LHCN-M2 (cell line): ENCODE measurements around the gene CYSRT1. TPM values are rescaled to one million over a fixed set of nuclear protein-coding genes. Genes with fewer than 3 reads are reported as not detected.
"Not testable (repeated sequence)": the region's sequence is repeated elsewhere in the genome, so short reads cannot be mapped to it uniquely, and the experiment has no call there.

Source experiments
- DNase-seq: peaks from one replicate; pipeline ENCODE4 v3.0.0-alpha.2; 2012; ENCODE audit warnings: low read depth
- total RNA-seq: library from RNA; depleted of rRNA; stranded (reverse); fragments of >200 nt; gene quantifications from 2 replicates; pipeline ENCODE4 v1.2.3, GENCODE V29; 2014

Gene CYSRT1
- total RNA-seq, 1 experiment from 2014 or later = 4.1 TPM

DNA sequence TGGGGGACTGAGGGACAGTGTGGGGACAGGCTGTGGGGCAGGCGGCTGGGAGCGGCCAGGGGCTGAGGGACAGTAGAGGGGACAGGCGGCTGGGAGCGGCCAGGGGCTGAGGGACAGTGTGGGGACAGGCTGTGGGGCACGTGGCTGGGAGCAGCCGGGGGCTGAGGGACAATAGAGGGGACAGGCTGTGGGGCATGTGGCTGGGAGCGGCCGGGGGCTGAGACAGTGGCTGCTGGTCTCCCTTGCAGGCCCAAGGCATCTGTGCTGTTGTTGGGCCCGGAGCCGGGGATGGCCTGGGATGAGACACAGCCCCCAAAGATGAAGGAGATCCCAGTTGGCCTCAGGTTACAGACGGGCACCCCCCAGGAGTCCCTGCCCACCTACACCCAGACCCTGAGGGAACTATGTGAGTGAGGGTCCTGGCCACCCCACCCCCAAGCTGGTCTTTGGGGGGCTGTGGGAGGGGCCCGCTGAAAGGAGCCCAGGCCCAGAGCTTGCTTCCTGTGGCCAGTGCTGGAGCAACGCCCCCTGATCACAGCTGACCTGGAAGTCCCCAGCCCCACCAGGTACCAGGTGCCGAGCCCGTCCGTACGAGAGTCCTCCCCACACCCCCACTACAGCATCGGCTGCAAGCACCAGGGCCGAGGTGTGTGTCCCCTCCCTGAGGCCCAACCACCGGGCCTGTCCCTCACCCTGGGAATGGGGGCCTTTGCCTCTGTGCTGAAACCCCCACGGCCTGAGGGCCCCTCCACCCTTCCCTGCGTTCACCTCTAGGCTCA is 26.7 kb downstream of the CYSRT1 start:
- DNase-seq = no peak

DNA sequence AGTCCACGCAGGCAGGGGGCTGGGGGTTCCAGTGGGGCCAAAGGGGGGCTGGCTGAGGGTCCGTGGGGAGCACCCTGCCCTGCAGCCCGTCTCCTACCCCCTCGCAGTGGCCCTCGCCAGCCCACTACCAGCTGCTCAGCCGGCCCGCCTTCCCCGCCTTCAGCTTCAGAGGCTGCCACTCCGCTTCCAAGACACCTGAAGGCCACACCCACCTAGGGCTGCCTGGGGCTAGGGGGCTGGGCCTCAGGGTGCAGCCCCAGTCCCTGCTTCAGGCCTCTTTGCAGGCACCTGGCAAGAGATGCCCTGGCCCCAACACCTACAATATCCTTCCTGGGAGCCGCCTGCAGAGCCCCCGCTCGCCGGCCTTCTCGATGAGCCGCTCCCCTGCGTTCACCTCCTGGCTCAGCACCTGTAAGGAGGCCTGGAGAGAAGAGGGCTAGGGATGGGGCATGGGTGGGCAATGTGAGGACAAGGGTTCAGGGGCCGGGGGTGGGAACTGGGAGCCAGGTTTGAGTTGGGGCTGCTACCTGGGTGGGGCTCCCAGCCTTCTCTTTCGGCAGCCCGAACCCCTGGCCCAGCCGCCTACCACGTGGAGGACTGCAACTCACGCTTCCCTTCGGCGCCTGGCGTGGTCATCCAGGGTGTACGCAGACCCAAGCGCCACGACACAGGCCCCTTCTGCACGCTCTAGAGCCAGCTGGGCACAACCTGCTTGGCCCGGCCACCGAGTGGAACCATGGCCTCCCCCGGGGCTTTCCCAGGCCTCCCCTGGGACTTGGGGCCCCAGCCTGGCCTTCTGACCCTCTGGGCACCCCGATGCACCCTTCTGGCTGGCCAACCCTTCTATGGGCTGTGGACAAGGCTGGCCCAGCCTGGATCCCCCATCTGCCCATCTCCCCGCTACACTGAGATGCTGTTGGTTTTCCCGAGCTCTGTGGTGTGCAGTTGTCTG is 27.9 kb downstream of the CYSRT1 start:
- no peak for DNase-seq

DNA sequence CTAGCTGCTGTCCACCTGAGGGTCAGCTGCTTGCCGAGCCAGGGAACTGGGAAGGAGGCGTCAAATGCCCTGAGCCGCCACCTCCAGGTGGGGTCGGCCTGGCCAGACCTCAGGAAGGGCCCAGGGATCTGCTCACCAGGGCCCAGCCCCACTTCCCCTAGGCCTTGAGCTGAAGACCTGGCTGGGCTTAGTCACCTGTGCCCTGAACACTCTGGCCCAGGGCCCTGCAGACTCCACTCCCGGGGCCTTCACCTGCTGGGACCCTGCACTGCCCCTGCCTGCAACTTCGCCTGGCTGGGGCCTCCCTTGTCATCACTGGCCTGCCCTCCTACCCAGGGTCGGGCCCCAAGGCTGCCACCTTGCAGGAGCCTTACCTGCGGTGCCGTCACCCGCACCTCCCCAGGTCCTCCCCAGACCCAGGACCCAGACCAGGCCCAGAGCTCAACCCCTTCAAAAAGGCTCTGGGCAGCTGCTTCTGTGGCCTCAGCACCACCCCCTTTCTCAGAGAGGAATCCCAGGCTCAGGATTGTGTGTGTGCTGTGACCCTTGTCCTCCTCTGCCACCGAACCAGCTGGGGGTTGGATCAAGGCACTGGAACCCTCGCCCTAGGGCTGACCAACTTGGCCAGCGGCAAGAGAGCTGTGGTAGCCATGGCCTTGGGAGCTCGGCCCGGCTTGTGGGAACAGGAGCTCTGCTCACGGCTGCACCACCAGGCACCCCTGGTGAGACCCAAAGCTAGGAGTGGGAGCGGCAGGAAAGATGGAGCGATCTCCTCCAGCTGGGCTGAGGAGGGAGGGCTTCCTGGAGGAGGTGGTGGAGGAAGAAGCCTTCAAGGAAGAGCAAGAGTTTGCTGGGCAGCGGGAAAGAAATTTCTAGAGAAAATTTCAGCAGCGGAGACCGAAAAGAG is 29.0 kb downstream of the CYSRT1 start:
- no peak for DNase-seq

DNA sequence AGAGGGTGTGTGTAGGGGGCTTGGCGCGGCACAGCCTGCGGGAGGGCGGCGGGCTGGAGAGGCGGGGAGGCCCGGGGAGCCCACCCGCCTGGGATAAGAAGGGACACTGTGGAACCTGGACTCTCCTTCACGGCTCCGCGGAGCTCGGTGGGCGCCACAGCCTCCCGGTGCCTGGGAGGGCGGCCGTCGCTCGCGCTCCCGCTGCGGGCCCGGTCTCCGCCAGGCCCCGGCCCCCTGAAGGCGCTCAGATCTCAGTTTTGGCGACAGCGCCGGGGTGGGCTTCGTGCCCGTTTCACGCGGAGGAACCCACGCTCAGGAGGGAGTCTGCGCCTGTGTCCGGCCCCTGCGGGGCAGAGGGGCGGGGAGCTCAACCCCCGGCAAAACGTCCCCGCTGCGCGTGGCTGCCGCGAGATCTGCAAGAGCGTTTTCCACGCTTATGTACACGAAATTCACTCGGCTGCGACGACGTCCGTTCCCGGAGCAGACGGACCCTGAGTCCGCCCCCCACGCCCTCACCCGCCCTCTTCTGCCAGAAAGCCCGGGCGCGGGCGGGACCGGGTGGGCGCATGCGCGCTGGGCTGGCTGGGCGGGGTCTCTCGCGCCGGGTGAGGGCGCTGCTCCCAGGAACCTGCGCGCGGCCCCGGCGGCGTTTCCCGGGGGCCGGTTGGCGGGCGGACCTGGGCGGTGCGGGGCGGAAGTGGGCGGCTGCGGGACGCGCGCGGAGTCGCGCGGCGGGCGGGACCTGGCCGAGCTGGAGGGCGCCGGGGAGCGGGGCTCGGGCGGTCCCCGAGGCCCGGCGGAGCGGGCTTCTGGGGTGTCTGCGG is 29.9 kb downstream of the CYSRT1 start, which contains the start of gene NELFB:
Gene NELFB (plus strand): TSS at position 704 of the 824 bp plus-strand sequence.
- DNase-seq = peak; percentile 83

DNA sequence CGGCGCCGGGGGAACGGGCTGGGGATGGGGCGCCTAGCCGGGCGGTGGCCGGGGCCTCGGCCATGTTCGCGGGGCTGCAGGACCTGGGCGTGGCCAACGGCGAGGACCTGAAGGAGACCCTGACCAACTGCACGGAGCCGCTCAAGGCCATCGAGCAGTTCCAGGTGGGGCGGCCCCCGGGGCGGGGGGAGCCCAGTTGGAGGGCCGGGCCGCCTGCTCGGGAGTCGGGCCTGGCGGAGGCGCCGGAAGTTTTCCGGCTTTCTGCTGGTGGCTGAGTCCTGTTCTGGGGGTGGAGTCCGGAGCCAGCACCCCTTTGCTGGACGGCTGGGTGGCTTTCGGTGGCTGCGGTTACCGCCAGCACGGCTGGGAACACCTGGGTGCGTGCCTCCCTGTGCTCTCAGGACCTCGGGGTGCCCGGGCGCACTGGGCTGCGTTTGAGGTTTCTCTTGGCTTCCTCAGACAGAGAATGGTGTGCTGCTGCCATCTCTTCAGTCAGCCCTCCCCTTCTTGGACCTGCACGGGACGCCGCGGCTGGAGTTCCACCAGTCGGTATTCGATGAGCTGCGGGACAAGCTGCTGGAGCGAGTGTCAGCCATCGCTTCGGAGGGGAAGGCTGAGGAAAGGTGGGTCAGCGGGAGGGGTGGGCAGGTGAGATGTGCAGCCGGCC is 30.6 kb downstream of the CYSRT1 start:
- no peak for DNase-seq

DNA sequence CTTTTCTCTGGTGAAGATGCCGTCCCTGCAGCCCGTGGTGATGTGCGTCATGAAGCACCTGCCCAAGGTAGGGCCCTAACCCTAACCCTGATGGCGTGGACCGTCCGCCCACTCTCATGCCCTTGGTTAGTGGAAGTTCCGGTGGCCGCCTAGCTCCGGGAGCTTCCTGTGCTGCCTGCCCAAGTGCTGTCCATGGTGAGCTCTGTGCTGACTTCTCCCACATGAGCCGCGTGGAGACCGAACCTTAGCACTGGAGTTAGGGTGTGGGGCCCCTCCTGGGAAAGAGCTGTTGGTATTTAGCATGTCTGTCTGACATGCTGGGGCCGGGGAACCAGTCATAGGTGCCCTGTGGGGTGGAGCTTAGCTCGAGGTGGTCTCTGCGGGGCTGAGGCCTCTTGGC is 31.4 kb downstream of the CYSRT1 start:
- no peak for DNase-seq

DNA sequence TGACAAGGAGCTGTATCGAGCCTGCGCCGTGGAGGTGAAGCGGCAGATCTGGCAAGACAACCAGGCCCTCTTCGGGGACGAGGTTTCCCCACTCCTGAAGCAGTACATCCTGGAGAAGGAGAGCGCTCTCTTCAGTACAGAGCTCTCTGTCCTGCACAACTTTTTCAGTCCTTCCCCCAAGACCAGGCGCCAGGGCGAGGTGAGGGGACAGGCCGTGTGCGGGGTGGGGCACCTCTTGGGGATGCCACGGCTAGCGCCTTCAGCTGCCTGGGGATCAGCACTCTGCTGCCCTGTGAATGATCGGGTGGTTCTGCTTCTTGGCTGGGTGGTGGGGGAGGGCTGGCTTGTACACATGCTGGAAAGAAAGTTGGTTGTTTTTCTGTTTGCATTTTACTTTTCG is 31.9 kb downstream of the CYSRT1 start:
- no peak for DNase-seq

DNA sequence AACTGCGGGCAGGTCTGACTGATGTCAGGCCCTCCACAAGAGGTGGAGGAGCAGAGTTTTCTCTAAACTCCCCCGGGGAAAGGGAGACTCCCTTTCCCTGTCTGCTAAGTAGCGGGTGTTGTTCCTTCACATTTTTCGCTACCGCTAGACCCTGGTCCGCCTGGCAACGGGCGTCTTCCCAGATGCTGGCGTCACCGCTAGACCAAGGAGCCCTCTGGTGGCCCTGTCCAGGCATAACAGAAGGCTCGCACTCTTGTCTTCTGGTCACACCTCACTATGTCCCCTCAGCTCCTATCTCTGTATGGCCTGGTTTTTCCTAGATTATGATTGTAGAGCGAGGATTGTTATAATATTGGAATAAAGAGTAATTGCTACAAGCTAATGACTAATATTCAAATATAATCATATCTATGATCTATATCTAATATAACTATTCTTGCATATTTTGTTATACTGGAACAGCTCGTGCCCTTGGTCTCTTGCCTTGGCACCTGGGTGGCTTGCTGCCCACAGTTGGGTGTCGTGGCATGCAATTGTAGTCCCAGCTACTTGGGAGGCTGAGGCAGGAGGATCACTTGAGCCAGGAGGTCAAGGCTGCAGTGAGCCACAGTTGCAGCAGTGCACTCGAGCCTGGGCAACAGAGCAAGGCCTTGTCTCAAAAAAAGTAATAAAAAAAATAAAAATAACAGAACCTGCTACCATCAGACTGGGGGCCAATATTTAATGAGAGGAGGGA is 37.4 kb downstream of the CYSRT1 start:
- not testable (repeated sequence) for DNase-seq

DNA sequence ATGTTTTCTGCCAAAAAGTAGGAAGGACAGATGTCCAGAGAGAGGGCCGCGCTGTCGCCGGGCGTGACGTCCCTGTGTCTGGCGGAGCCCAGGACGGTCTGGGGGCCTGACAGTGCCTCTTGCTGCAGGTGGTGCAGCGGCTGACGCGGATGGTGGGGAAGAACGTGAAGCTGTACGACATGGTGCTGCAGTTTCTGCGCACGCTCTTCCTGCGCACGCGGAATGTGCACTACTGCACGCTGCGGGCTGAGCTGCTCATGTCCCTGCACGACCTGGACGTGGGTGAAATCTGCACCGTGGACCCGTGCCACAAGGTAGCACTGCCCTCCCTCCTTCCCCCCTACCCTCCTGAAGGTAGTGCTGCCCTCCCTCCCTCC is 37.9 kb downstream of the CYSRT1 start:
- DNase-seq = no peak

DNA sequence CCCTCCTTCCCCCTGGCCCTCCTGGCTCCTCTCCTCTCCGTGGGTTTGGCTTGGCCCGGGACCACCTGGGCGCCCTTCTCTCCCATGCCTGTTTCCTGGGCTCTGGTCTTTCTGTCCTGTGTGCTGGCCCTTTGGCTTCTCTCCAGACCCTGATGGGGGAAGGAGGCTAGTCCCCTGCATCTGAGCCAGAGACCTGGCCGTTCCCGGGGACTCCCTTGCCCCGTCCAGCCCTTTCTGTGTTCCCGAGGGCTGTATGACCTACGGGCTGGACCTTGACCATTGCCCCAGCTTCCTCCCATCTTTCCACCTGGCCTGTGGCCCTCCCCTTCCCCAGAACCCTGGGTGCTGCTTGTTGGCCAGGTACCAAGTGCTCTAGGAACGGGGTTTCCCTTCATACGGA is 38.5 kb downstream of the CYSRT1 start:
- DNase-seq = no peak

DNA sequence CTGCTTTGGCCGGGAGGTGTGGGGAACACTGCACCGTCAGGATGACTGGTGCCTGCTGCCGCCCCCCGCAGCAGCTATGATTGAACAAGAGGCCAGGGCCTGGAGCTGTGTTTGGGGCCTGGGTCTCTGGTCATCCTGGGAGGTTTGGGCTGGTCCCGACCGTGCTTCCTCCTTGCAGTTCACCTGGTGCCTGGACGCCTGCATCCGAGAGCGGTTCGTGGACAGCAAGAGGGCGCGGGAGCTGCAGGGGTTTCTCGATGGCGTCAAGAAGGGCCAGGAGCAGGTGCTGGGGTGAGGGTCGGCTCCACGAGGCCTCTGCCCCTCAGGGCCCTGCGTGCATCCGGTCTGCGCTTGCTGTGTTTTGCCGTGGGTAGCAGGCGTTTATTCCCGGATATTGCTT is 39.1 kb downstream of the CYSRT1 start:
- DNase-seq = no peak

DNA sequence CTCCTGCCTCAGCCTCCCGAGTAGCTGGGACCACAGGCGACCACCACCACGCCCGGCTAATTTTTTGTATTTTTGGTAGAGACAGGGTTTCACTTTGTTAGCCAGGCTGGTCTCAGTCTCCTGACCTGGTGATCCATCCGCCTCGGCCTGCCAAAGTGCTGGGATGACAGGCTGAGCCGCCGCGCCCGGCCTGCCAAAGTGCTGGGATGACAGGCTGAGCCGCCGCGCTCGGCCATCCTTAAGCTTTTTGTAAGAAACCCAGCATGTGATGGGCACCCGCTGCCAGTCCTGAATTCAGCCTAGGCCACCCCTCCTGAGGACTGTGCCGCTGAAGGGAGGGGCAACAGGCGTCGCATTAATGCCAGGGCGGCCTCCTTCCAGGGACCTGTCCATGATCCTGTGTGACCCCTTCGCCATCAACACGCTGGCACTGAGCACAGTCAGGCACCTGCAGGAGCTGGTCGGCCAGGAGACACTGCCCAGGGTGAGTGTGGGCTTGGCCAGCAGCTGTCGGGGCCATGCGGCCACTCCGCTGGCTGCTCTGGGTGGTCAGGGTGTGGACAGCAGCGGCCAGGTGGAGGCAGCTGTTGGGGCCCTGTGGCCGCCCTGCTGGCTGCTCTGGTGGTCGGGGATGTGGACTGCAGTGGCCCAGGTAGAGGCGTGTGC is 40.7 kb downstream of the CYSRT1 start:
- DNase-seq = no peak

DNA sequence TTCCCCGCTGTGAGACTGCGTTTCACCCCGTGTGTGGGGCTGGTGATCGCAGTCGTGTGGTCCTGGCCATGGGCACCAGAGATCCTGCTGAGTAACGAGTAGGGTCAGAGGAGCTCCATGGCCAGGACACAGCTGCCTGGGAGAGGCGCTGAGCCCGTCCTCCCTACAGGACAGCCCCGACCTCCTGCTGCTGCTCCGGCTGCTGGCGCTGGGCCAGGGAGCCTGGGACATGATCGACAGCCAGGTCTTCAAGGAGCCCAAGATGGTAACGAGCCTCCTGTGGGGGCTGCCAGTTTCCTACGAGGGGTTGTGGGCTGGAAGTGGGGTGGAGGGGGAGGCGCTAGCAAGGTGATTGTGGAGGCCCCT is 41.2 kb downstream of the CYSRT1 start:
- no peak for DNase-seq

DNA sequence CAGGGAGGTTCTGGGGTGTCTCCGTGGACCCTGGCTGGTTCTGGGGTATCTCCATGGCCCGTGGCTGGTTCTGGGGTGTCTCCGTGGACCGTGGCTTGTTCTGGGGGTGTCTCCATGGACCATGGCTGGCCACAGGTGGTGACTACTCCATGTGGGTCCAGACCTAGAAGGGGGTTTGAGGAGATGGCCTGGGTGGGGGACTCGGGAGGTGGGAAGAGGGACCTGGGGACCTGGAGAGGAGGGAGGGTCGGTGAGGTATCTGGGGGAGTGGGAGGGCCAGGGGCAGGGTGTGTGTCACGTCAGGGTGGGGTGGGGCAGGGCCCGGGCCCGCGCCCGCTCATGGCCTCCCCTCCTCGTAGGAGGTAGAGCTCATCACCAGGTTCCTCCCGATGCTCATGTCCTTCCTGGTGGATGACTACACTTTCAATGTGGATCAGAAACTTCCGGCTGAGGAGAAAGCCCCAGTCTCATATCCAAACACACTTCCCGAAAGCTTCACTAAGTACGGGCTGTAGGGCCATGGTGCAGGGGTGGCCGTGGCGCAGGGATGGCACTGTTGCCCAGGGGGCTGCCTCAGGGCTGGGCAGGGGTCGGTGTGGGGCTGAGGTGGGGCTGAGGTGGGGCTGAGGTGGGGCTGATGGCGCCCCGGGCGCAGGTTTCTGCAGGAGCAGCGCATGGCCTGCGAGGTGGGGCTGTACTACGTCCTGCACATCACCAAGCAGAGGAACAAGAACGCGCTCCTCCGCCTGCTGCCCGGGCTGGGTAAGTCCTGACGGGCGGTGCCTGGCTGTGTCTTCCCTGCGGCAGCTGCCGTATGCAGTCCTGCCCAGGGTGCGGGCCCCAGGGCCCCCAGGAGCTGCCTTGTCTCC is 41.8 kb downstream of the CYSRT1 start:
- no peak for DNase-seq

DNA sequence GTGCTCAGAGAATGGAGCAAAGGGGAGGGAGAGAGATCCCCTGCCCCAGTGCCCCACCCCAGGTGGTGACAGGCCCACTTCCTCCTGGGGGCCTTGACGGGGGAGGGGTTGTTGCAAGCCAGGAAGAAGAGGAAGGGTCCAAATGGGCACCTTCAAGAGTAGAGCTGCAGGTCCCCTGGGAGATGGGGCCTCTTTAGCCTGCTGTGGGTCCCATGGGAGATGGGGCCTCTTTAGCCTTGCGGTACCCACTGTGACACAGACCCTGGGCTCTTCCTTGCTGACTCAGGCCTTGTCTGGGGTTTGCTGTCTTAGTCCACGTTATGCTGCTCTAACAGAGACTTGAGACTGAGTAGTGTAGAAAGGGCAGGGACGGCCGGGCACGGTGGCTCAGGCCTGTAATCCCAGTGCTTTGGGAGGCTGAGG is 43.0 kb downstream of the CYSRT1 start:
- no peak for DNase-seq

DNA sequence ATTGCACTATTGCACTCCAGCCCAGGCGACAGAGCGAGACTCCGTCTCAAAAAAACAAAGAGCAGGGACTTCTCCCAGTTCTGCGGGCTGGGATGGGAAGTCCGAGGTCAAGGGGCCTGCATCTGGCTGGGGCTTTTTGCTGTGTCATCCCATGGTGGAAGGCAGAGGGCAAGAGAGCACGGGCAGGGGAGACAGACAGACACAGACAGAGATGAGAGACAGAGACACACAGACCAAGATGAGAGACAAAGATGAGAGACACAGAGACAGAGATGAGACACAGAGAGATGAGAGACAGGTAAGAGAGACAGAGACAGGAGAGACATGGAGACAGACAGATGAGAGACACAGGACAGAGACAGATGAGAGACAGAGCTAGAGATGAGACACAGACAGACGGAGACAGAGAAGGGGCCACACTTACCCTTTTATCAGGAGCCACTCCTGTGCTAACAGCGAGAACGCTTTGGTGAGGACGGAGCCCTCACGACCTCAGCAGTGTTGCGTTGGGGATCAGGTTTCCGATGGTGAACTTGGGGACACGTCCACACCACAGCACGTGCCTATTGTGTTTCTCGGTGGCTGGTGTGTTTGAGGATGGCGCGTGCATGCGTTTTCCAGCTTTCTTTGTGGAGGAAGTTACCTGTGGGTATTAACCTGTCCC is 43.7 kb downstream of the CYSRT1 start:
- no peak for DNase-seq

DNA sequence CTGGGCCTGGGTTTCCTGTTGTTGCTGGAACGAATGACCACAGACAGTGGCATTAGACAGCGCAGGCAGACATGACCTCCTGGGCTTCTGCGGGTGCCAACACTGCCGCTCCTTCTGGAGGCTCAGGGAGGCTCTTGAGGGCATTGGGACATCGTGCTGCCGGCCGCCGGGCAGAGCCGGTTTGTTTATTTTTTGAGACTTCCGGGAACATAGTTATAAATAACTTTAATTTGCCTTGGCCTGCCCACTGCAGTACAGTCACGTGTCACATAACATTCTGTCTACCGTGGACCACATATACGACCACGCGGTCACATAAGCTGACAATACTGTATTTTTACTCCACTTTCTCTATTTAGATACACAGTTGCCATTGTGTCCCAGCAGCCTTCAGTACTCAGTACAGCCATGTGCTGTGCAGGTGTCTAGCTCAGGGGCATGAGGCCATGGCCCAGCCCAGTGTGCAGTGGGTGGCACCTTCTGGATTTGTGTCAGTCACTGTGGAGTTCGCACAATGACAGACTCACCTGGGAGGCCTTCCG is 44.3 kb downstream of the CYSRT1 start:
- DNase-seq = peak; percentile 20
